CD1c-positive myeloid dendritic cell (primary cell): Measurements from ENCODE around the gene RASAL3.
"Not testable (repeated sequence)": the region's sequence is repeated elsewhere in the genome, so short reads cannot be mapped to it uniquely, and the experiment has no call there.

Source experiments
- DNase-seq: peaks from one replicate; pipeline ENCODE4 v3.0.0-alpha.2; 2016; ENCODE audit errors: extremely low spot score

RASAL3 gene

GRCh38 chr19:15473821-15474220, 9.5 kb upstream of the RASAL3 start:
- not testable (repeated sequence) for DNase-seq

- no peak for DNase-seq
These were observed 7.3 kb upstream of the RASAL3 start for GRCh38 chr19:15471639-15472101.

GRCh38 chr19:15469513-15470297, 5.4 kb upstream of the RASAL3 start:
- DNase-seq = no peak

GRCh38 chr19:15468675-15469512, 4.5 kb upstream of the RASAL3 start:
- no peak for DNase-seq

GRCh38 chr19:15467734-15468214, 3.4 kb upstream of the RASAL3 start:
- DNase-seq = no peak

GRCh38 chr19:15466851-15467733, 2.7 kb upstream of the RASAL3 start:
- DNase-seq = peak; percentile 11

- DNase-seq = peak; percentile 44
These were observed 428 bp downstream of the RASAL3 start for GRCh38 chr19:15463861-15464371.

- DNase-seq = no peak
These were observed 2.6 kb downstream of the RASAL3 start for GRCh38 chr19:15461694-15462093.

GRCh38 chr19:15457701-15458484, 6.5 kb downstream of the RASAL3 start:
- DNase-seq = no peak

GRCh38 chr19:15456871-15457700, 7.3 kb downstream of the RASAL3 start:
- DNase-seq = no peak

GRCh38 chr19:15456441-15456840, 7.9 kb downstream of the RASAL3 start:
- DNase-seq = no peak

GRCh38 chr19:15455996-15456395, 8.3 kb downstream of the RASAL3 start:
- DNase-seq = no peak

GRCh38 chr19:15453906-15454860, 10.2 kb downstream of the RASAL3 start:
- no peak for DNase-seq

GRCh38 chr19:15453091-15453578, 11.2 kb downstream of the RASAL3 start:
- DNase-seq = no peak

- DNase-seq = peak; percentile 36
These were observed 12.0 kb downstream of the RASAL3 start for GRCh38 chr19:15452111-15453047.

- no peak for DNase-seq
These were observed 13.8 kb downstream of the RASAL3 start for GRCh38 chr19:15450528-15450890.
